K562 (cell line): ENCODE data around the gene GRM5. TPM values are rescaled to one million over a fixed set of nuclear protein-coding genes. Genes with fewer than 3 reads are reported as not detected.

ENCODE experiments used
- ATAC-seq: fragments of 200-7000 bp; cut with Tn5 transposase; 3 replicates; pipeline ENCODE4 v1.9.1; 2020; ENCODE audit warnings: moderate library complexity
- BruUV-seq: library from RNA; stranded (reverse); fragments of 400-500 nt; replicated peaks from 2 replicates; lab custom pipeline; 2021; lab: Mats Ljungman, UMichigan
- CTCF ChIA-PET: fragments of 300-600 bp; formaldehyde crosslinking; extraction: SDS; loops from one replicate; lab custom pipeline; 2021; ENCODE audit warnings: low intra/inter-chr PET ratio; lab: Yijun Ruan, JAX
- POLR2A ChIA-PET: fragments of 300-600, 350-650 bp; sonication (Branson Sonifier 250); formaldehyde crosslinking; extraction: SDS; loops from one replicate; lab custom pipeline; 2021; ENCODE audit warnings: antibody characterized with exemption, inconsistent platforms; lab: Yijun Ruan, JAX
- DNase-seq, 4 experiments: peaks; one replicate each; pipeline versions ENCODE4 v3.0.0 to v3.0.0-alpha.2; 2011 to 2018; ENCODE audit warnings: low spot score in 3 of 4, mixed read lengths in 3 of 4; ENCODE audit errors: extremely low read depth in 1 of 4
- FAIRE-seq: peaks from 2 replicates; lab custom pipeline; 2011; peaks lifted over from hg19 to GRCh38; lab: Jason Lieb, UNC
- H2AFZ ChIP-seq: 2 replicates; pipeline ENCODE4 v1.6.0; 2011; ENCODE audit warnings: low read depth, low read length, control low read depth, inconsistent platforms
- H3K27ac ChIP-seq: fragments of 200-600 bp; 3 replicates; pipeline ENCODE4 v1.8.0; 2011; ENCODE audit warnings: low read depth, mild to moderate bottlenecking, control low read depth, inconsistent platforms, low read length, moderate library complexity, mixed read lengths; ENCODE audit errors: extremely low read depth
- H3K27me3 ChIP-seq, 2 experiments: fragments of 300-600 bp in 1 of 2; 2 replicates in 1 of 2; 3 replicates in 1 of 2; pipeline versions ENCODE4 v1.6.0 to v1.8.0; 2011; ENCODE audit warnings: inconsistent platforms in 2 of 2, low read length in 2 of 2, mild to moderate bottlenecking in 1 of 2, mixed read lengths in 1 of 2, moderate library complexity in 1 of 2; ENCODE audit not compliant: control insufficient read depth in 2 of 2, insufficient read depth in 2 of 2
- H3K36me3 ChIP-seq: fragments of 300-600 bp; 3 replicates; pipeline ENCODE4 v1.8.0; 2011; ENCODE audit warnings: mild to moderate bottlenecking, low read length, inconsistent platforms; ENCODE audit not compliant: control insufficient read depth, insufficient read depth
- H3K4me1 ChIP-seq, 2 experiments: fragments of 200-600 bp in 1 of 2; replicated peaks in 1 of 2; 2 replicates in 1 of 2; 3 replicates in 1 of 2; pipeline versions ENCODE4 v1.5.1 to v1.8.0; 2011; ENCODE audit warnings: inconsistent platforms in 2 of 2, low read length in 2 of 2, mild to moderate bottlenecking in 1 of 2, mixed read lengths in 1 of 2, moderate library complexity in 1 of 2; ENCODE audit not compliant: control insufficient read depth in 2 of 2, insufficient read depth in 2 of 2
- H3K4me2 ChIP-seq: 2 replicates; pipeline ENCODE4 v1.6.1; 2011; ENCODE audit warnings: low read length, control low read depth, inconsistent platforms, mixed read lengths; ENCODE audit not compliant: insufficient read depth
- H3K4me3 ChIP-seq: fragments of 200-600 bp; sonication (generic), shearing (Covaris generic); 2 replicates; pipeline ENCODE4 v1.5.1; 2016; ENCODE audit warnings: control low read depth, inconsistent platforms
- H3K79me2 ChIP-seq: fragments of 200-600 bp; 3 replicates; pipeline ENCODE4 v1.8.0; 2011; ENCODE audit warnings: low read length, inconsistent platforms; ENCODE audit not compliant: control insufficient read depth, insufficient read depth
- H3K9ac ChIP-seq, 2 experiments: 2 replicates each; pipeline versions ENCODE4 v1.6.0 to v1.6.1; 2011; ENCODE audit warnings: low read depth in 2 of 2, low read length in 2 of 2, control low read depth in 1 of 2, inconsistent platforms in 1 of 2, mild to moderate bottlenecking in 1 of 2, mixed read lengths in 1 of 2; ENCODE audit not compliant: insufficient read depth in 1 of 2
- H3K9me1 ChIP-seq: one replicate; pipeline ENCODE4 v1.6.0; 2011; ENCODE audit warnings: inconsistent platforms, mild to moderate bottlenecking, low read length, moderate library complexity; ENCODE audit not compliant: control insufficient read depth, insufficient read depth
- H3K9me3 ChIP-seq: replicated peaks from 2 replicates; pipeline ENCODE4 v1.5.1; 2011; ENCODE audit warnings: low read depth, low read length, inconsistent platforms; ENCODE audit not compliant: control insufficient read depth, insufficient read depth
- H4K20me1 ChIP-seq: replicated peaks from 2 replicates; pipeline ENCODE4 v1.6.1; 2011; ENCODE audit warnings: low read length, inconsistent platforms, mixed read lengths; ENCODE audit not compliant: control insufficient read depth, insufficient read depth
- OTX1 ChIP-seq: fragments of 450-650 bp; formaldehyde crosslinking; IDR thresholded peaks from 2 replicates; pipeline ENCODE4 v1.4.0; 2022; ENCODE audit warnings: mild to moderate bottlenecking
- POLR2AphosphoS2 ChIP-seq: IDR thresholded peaks from 2 replicates; pipeline ENCODE4 v1.6.1; 2012; ENCODE audit warnings: low read length, improper control_type of control experiment
- SMARCA5 ChIP-seq: fragments of 450-650 bp; IDR thresholded peaks from 2 replicates; pipeline ENCODE4 v1.6.1; 2016
- STAT6 ChIP-seq: sonication (generic); formaldehyde crosslinking; IDR thresholded peaks from 2 replicates; pipeline ENCODE4 v1.8.1; 2023; ENCODE audit warnings: mild to moderate bottlenecking, missing genetic modification reagents
- THAP12 ChIP-seq: fragments of 250-450 bp; sonication (Bioruptor Pico); IDR thresholded peaks from 2 replicates; pipeline ENCODE4 v1.9.0; 2021; ENCODE audit warnings: mild to moderate bottlenecking, inconsistent platforms
- ZNF217 ChIP-seq: sonication (generic); formaldehyde crosslinking; IDR thresholded peaks from 2 replicates; pipeline ENCODE4 v1.8.0; 2022; ENCODE audit warnings: mild to moderate bottlenecking, missing genetic modification reagents
- WGBS: fragments of 100-300 bp; shearing (Covaris generic); methylation state at CpG from one replicate; pipeline ENCODE4 v1.1.6; 2016; ENCODE audit warnings: low coverage, mixed read lengths; ENCODE audit not compliant: insufficient coverage; ENCODE audit errors: missing lambda C conversion rate; 5-methylcytosine and 5-hydroxymethylcytosine counted together
- in situ Hi-C: fragments of 300-500 bp; cut with MboI; formaldehyde crosslinking; loops from 4 replicates; pipeline ENCODE4 v1.15.0; 2018; ENCODE audit warnings: inconsistent platforms, mixed read lengths
- intact Hi-C: fragments of 100-400 bp; cut with micrococcal nuclease; formaldehyde crosslinking; loops from 2 replicates; pipeline ENCODE4 v1.14.2; 2022
- polyA plus RNA-seq, 8 experiments: library from polyadenylated mRNA; depleted of rRNA in 4 of 8; stranded (reverse) in 5 of 8; unstranded in 3 of 8; fragments of >200 nt; fragmentation: Nextera tagmentation in 2 of 8; fragmentation: Illumina TruSeq in 1 of 8; extraction: Ambion mirVana in 2 of 8; extraction: Trizol in 1 of 8; gene quantifications; 2 replicates each; pipeline versions ENCODE4 v1.2.1 to v1.2.3, GENCODE V29; 2011 to 2014; ENCODE audit warnings: inconsistent platforms in 1 of 8, missing spikeins in 1 of 8
- total RNA-seq, 7 experiments: library from RNA; depleted of rRNA in 6 of 7; stranded (reverse); fragments of >200 nt in 6 of 7; fragmentation: Illumina TruSeq in 2 of 7; extraction: Trizol in 2 of 7; gene quantifications; 2 replicates each; pipeline versions ENCODE4 v1.2.1 to v1.2.3, GENCODE V29; 2011 to 2021; ENCODE audit warnings: low replicate concordance in 1 of 7

Gene GRM5
- total and polyA plus RNA-seq, 9 of the 15 experiments (the other 6 are each of a cell fraction or from before 2014, with no cell fraction given): not detected

- no peaks in the 10 kb centered on the region for H3K9me3 ChIP-seq
- no peaks in the 10 kb centered on the region for H3K79me2 ChIP-seq
- no peak overlapping the region for H2AFZ ChIP-seq
- ATAC-seq: no peak
- H3K27ac ChIP-seq: no peak overlapping the region
- no peak overlapping the region for H3K4me2 ChIP-seq
- no peak for TF ChIP-seq POLR2AphosphoS2
- TF ChIP-seq SMARCA5: no peak
- H4K20me1 ChIP-seq: no peaks in the 10 kb centered on the region
- DNase-seq: no peak
- no TSS peak for BruUV-seq
- no peak overlapping the region for H3K9ac ChIP-seq
- no peak overlapping the region for H3K4me3 ChIP-seq
- no peak for FAIRE-seq
- in situ Hi-C loops (no loop called here), intact Hi-C loops (no loop called here)
- ChIA-PET POLR2A (interaction anchor here (0.6 kb wide), 1 partner anchor 220 kb away, joined by 3 read pairs; no protein-coding TSS in a partner anchor), CTCF (no interaction called here)
- no peaks in the 10 kb centered on the region for H3K27me3 ChIP-seq
- no peaks in the 10 kb centered on the region for H3K4me1 ChIP-seq
- no peaks in the 10 kb centered on the region for H3K36me3 ChIP-seq
- no peaks in the 10 kb centered on the region for H3K9me1 ChIP-seq
- 0% methylated on average over 2 of the region's 2 CpGs for WGBS
Measured at GRCh38 chr11:88537613-88538012, 528.2 kb downstream of the GRM5 start.

GRCh38 chr11:88536616-88537265, 529.0 kb downstream of the GRM5 start:
- ChIA-PET POLR2A (no interaction called here), CTCF (no interaction called here)
- no peak overlapping the region for H3K9ac ChIP-seq
- H3K4me3 ChIP-seq: no peak overlapping the region
- no peaks in the 10 kb centered on the region for H3K79me2 ChIP-seq
- BruUV-seq: no TSS peak
- intact Hi-C loops (no loop called here), in situ Hi-C loops (no loop called here)
- TF ChIP-seq THAP12 (CRISPR knock-in tag) (no peak), ZNF217 (CRISPR knock-in tag) (no peak), STAT6 (no peak), OTX1 (CRISPR knock-in tag) (no peak)
- H3K27ac ChIP-seq: no peak overlapping the region
- H3K9me1 ChIP-seq: no peaks in the 10 kb centered on the region
- no peak overlapping the region for H2AFZ ChIP-seq
- WGBS: 2% methylated on average over 3 of the region's 3 CpGs
- no peak for FAIRE-seq
- DNase-seq: no peak
- H3K9me3 ChIP-seq: no peaks in the 10 kb centered on the region
- no peaks in the 10 kb centered on the region for H3K27me3 ChIP-seq
- no peaks in the 10 kb centered on the region for H3K36me3 ChIP-seq
- H3K4me2 ChIP-seq: no peak overlapping the region
- H4K20me1 ChIP-seq: no peaks in the 10 kb centered on the region
- H3K4me1 ChIP-seq: no peaks in the 10 kb centered on the region
- ATAC-seq: no peak
